ENCODE measurements around the gene CLCN5.
"Not testable (repeated sequence)": the region's sequence is repeated elsewhere in the genome, so short reads cannot be mapped to it uniquely, and the experiment has no call there.

The CLCN5 gene

DNA sequence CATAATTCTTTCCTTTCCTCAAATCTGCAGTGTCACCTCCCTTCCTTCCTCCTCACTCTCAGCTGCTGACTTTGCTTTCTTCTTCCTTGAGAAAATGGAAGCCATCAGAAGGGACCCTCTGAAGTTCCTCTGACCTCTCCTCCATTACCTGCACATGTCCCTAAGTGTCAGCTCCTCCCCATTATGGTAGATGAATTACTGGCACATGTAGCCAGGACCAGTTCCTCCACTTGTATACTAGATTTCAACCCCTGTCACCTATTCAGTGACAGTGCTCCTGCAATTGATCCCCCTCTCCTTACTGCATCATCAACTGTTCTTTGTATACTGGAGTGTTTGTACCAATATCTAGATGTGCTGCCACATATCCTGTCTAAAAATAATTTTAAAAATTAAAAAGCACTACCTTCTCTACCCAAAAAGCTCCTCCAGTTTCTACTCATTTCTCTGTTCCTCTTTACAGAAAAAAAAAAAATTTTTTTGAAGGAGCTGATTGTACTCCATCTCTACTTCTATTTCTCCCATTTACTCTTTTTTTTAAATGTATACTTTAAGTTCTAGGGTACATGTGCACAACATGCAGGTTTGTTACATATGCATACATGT lies 78.6 kb downstream of the CLCN5 start:
- Histone ChIP-seq H3K36me3 (ENCODE audit: control insufficient read depth, insufficient read depth, low read length, severe bottlenecking) (no peaks in the 10 kb centered on the region), H3K4me3 (ENCODE audit: low read length) (no peak overlapping the region), H3K27me3 (replicated peaks; ENCODE audit: control insufficient read depth, insufficient read depth, low read length) (peaks cover 8% of the 10 kb centered on the region), H3K9ac (ENCODE audit: low read length) (no peak overlapping the region), H3K4me1 (ENCODE audit: control insufficient read depth, insufficient read depth, low read length) (peaks cover 9% of the 10 kb centered on the region), H3K9me3 (ENCODE audit: control insufficient read depth, low read length) (no peaks in the 10 kb centered on the region)
- no peak for DNase-seq (ENCODE audit: low read depth)

DNA sequence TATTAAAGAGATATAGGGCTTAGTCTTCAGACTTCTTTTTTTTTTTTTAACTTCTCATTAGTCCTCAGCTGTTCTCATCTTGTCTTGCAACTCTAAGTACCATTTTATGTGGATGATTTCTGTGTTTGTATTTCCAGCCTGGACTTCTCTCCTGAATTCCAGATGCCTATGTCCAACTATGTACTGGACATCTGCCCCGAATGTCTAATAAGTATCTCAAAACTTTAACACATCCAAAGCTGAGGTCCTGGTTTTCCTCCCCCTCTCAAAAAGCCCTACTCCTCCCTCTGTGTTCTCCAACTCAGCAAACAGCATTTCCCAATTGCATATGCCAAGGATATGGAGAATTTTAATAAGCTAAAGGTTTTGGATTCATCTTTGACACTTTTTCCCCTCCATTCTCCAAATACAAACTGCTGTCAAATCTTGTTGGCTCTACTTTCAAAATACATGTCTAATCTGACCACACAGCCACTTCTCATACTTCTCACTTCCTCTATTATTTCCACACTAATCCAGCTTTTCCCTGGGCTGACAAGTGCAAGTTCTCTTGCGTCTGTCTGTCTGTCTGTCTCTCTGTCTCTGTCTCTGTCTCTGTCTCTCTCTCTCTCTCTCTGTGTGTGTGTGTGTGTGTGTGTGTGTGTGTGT lies 79.8 kb downstream of the CLCN5 start:
- peaks cover 4% of the 10 kb centered on the region for H3K4me1 ChIP-seq (ENCODE audit: control insufficient read depth, insufficient read depth, low read length)
- H3K36me3 ChIP-seq (ENCODE audit: control insufficient read depth, insufficient read depth, low read length, severe bottlenecking): no peaks in the 10 kb centered on the region
- peaks cover 8% of the 10 kb centered on the region for H3K27me3 ChIP-seq (replicated peaks; ENCODE audit: control insufficient read depth, insufficient read depth, low read length)
- no peaks in the 10 kb centered on the region for H3K9me3 ChIP-seq (ENCODE audit: control insufficient read depth, low read length)
- H3K9ac ChIP-seq (ENCODE audit: low read length): no peak overlapping the region
- DNase-seq (ENCODE audit: low read depth): no peak
- H3K4me3 ChIP-seq (ENCODE audit: low read length): no peak overlapping the region

DNA sequence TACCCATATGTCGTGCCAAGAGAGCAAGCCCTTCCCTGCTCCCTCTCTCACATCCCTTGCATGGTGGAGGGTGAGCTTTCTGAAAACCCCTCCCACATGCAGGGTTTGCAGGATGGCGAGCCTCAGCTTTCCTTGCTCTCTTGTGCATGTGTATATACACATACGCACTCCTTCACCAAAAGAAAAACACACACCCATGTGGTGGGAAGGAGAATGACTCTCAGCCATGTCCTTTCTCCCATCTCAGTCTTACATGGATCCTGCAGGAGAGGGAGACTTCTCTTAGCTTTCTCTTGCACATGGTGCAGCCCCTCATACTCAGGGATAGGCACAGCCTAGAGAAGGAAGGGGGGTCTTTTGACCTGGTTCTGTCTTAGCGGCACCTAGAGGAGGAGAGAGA lies 81.1 kb downstream of the CLCN5 start:
- Histone ChIP-seq H3K4me3 (ENCODE audit: low read length) (no peak overlapping the region), H3K9ac (ENCODE audit: low read length) (no peak overlapping the region), H3K4me1 (ENCODE audit: control insufficient read depth, insufficient read depth, low read length) (peaks cover 4% of the 10 kb centered on the region), H3K36me3 (ENCODE audit: control insufficient read depth, insufficient read depth, low read length, severe bottlenecking) (no peaks in the 10 kb centered on the region), H3K9me3 (ENCODE audit: control insufficient read depth, low read length) (no peaks in the 10 kb centered on the region), H3K27me3 (replicated peaks; ENCODE audit: control insufficient read depth, insufficient read depth, low read length) (peaks cover 4% of the 10 kb centered on the region)
- DNase-seq (ENCODE audit: low read depth): no peak

DNA sequence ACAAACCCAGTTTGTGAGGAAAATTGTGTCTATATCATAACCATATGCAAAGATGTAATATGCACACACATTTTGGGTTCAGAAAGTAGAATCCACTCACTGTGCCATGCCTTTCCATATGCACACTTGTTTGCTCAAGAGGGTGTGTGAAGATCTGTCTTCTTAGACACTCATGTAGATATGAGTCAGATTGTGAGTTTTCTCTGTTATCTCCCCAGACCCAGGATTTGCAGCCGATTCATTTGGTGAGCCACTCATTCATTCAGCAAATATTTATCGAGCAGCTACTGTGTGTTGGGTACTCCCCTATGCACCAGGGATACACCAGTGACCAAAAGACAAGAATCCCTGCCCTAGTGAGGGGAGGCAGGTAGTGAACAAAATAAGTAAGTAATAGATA lies 81.5 kb downstream of the CLCN5 start:
- no peak overlapping the region for H3K9ac ChIP-seq (ENCODE audit: low read length)
- H3K27me3 ChIP-seq (replicated peaks; ENCODE audit: control insufficient read depth, insufficient read depth, low read length): peaks cover 4% of the 10 kb centered on the region
- no peak for DNase-seq (ENCODE audit: low read depth)
- no peaks in the 10 kb centered on the region for H3K36me3 ChIP-seq (ENCODE audit: control insufficient read depth, insufficient read depth, low read length, severe bottlenecking)
- H3K4me1 ChIP-seq (ENCODE audit: control insufficient read depth, insufficient read depth, low read length): peaks cover 4% of the 10 kb centered on the region
- no peaks in the 10 kb centered on the region for H3K9me3 ChIP-seq (ENCODE audit: control insufficient read depth, low read length)
- H3K4me3 ChIP-seq (ENCODE audit: low read length): no peak overlapping the region

DNA sequence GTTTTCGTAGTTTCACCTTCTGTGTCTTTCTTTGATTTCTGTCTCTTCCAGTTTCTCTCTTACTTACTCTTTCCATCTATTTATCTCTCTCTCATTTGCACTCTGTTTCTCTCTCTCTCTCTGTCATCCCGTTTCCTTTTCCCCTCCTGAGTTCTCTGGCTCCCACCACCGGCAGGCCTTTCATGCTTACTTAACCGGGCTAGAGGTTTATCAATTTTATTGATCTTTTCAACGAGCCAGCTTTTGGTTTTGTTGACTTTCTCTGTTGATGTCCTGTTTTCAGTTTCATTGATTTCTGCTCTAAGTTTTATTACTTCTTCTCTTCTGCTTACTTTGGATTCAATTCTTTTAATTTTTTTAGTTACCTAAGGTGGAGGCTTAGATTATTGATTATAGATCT lies 103.2 kb downstream of the CLCN5 start:
- H3K4me3 ChIP-seq (ENCODE audit: low read length); H3K27me3 ChIP-seq (replicated peaks; ENCODE audit: control insufficient read depth, insufficient read depth, low read length); DNase-seq (ENCODE audit: low read depth); H3K36me3 ChIP-seq (ENCODE audit: control insufficient read depth, insufficient read depth, low read length, severe bottlenecking); H3K9ac ChIP-seq (ENCODE audit: low read length); H3K9me3 ChIP-seq (ENCODE audit: control insufficient read depth, low read length); H3K4me1 ChIP-seq (ENCODE audit: control insufficient read depth, insufficient read depth, low read length): not testable (repeated sequence)

DNA sequence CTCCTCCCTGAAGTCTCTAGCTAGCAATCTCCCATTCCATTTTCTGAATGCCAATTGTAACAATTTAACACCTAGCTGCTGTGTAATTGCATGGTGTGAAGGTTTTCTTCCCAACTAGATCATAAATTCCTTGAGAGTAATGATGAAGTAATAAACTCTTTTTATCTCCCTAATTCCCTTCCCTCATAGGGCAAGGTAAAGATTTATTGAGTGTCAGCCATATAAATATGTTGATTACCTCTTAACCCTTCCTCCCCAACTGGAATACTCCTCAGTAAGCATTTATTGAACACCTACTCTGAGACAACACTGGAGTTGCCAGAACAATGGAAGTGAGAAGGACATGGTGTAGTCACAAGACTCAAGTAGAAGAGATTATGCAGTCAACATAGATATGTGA lies 112.7 kb downstream of the CLCN5 start:
- Histone ChIP-seq H3K9ac (ENCODE audit: low read length) (no peak overlapping the region), H3K27me3 (replicated peaks; ENCODE audit: control insufficient read depth, insufficient read depth, low read length) (no peaks in the 10 kb centered on the region), H3K4me1 (ENCODE audit: control insufficient read depth, insufficient read depth, low read length) (peaks cover 2% of the 10 kb centered on the region), H3K36me3 (ENCODE audit: control insufficient read depth, insufficient read depth, low read length, severe bottlenecking) (no peaks in the 10 kb centered on the region), H3K4me3 (ENCODE audit: low read length) (no peak overlapping the region), H3K9me3 (ENCODE audit: control insufficient read depth, low read length) (no peaks in the 10 kb centered on the region)
- DNase-seq (ENCODE audit: low read depth): no peak

DNA sequence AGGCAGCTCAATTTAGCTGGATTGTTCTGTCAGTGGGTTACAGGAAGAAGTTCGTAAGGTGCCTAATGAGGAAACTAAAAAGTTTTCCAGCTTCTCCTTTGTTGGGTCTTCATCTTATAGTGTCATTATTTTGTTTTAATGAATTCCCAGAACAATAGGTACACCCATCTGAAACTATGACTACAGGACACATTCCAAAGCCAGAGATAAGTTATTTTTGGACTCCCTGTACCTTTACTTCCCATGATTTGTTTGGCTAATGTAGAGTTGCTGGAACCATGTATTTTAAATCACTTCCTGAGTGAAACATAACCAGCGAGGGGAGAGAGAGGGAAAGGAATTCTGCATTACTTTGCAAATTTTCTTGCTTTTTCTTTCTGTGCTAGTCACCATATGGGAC lies 114.0 kb downstream of the CLCN5 start:
- DNase-seq (ENCODE audit: low read depth): peak; percentile 15
- H3K9me3 ChIP-seq (ENCODE audit: control insufficient read depth, low read length): no peaks in the 10 kb centered on the region

DNA sequence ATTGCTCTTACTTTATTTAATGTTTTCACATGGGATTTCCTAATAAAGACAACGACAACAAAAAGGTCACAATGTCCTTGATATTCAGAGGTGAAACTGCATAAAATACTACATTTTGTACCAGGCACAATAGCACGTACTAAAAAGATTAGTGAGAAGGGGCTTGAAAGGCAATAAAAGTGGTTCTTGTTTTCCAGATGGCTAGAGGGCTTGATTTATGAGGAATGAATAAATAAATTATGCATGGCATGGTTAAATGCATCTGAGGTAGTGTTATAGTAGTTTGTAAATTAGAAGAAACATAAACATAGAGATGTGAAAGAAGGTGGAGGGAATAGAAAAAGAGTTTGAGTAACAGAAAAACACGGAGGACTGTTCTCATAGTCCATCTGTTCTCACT lies 123.4 kb downstream of the CLCN5 start:
- no peak for DNase-seq (ENCODE audit: low read depth)
- peaks cover 3% of the 10 kb centered on the region for H3K27me3 ChIP-seq (replicated peaks; ENCODE audit: control insufficient read depth, insufficient read depth, low read length)
- H3K9me3 ChIP-seq (ENCODE audit: control insufficient read depth, low read length): no peaks in the 10 kb centered on the region
- no peaks in the 10 kb centered on the region for H3K36me3 ChIP-seq (ENCODE audit: control insufficient read depth, insufficient read depth, low read length, severe bottlenecking)
- peaks cover 8% of the 10 kb centered on the region for H3K4me1 ChIP-seq (ENCODE audit: control insufficient read depth, insufficient read depth, low read length)
- H3K4me3 ChIP-seq (ENCODE audit: low read length): no peak overlapping the region
- H3K9ac ChIP-seq (ENCODE audit: low read length): no peak overlapping the region

More for the DNA sequence above, 114.0 kb downstream of the CLCN5 start:
- no peaks in the 10 kb centered on the region for H3K27me3 ChIP-seq (replicated peaks; ENCODE audit: control insufficient read depth, insufficient read depth, low read length)
- no peaks in the 10 kb centered on the region for H3K36me3 ChIP-seq (ENCODE audit: control insufficient read depth, insufficient read depth, low read length, severe bottlenecking)
- peak overlapping the region; percentile 42 for H3K4me3 ChIP-seq (ENCODE audit: low read length)
- no peak overlapping the region for H3K9ac ChIP-seq (ENCODE audit: low read length)
- peaks cover 2% of the 10 kb centered on the region for H3K4me1 ChIP-seq (ENCODE audit: control insufficient read depth, insufficient read depth, low read length)

DNA sequence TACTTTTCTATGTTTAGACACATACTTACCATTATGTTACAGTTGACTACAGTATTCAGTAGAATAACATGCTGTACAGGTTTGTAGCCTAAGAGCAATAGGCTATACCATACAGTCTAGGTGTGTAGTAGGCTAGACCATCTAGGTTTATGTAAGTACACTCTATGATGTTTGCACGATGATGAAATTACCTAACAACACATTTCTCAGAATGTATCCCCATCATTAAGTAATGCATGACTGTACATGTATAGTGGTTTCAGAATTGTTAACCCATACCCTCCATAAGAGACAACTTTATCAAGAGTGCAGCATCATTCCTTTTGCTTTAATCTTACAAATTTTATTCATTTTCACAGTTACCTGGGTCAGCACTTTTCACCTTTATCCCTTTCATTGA lies 126.8 kb downstream of the CLCN5 start:
- no peaks in the 10 kb centered on the region for H3K9me3 ChIP-seq (ENCODE audit: control insufficient read depth, low read length)
- DNase-seq (ENCODE audit: low read depth): no peak
- H3K4me1 ChIP-seq (ENCODE audit: control insufficient read depth, insufficient read depth, low read length): peaks cover 8% of the 10 kb centered on the region
- no peaks in the 10 kb centered on the region for H3K36me3 ChIP-seq (ENCODE audit: control insufficient read depth, insufficient read depth, low read length, severe bottlenecking)
- H3K27me3 ChIP-seq (replicated peaks; ENCODE audit: control insufficient read depth, insufficient read depth, low read length): peaks cover 3% of the 10 kb centered on the region
- no peak overlapping the region for H3K4me3 ChIP-seq (ENCODE audit: low read length)
- H3K9ac ChIP-seq (ENCODE audit: low read length): no peak overlapping the region

DNA sequence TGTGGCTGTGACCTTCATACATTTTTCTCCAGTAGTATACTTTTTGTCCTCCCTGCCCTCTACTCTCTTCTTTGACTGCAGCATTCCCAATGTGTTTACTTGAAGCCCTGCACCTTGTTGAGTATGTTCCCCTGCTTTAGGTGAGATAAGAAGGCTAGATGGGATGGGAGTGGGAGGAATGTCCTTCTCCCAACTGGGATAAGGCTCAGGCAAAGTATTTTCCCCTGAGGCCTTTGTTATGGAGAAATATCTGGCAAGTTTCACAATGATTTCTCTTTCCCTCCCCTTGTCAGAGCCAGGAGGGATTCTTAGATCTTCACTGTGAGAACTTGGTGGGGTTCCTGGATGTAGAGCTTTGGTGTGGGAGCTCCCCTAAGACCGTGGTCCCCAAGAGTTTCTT lies 131.8 kb downstream of the CLCN5 start:
- no peak for DNase-seq (ENCODE audit: low read depth)

DNA sequence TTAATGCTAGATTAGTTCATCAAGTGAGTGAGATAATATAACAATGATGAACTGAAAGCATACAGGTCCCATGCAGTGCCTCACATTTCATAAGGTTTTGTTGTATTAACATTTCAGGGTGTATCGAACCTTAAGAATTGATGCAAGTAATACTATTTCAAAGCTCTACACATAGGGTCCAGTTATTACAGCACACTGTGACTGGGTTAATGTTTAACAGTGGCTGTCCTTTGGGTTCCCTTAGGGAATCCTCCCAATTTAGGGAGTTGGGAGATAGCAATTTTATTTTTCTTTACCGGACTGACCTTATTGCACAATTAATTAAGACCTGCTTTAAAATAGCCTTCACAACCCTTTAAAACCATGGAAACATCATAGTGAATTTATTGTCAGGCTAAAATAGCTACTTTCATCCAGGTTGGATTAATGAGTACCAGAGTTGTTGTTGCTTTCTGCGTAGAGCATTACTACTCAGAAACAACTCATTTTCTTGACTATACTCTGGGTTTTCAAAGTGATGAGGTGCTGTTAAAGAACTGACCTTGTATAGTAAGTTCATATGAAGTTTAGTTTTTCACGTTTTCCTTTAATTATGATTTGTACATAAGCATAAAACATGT lies 144.0 kb downstream of the CLCN5 start:
- peaks cover 3% of the 10 kb centered on the region for H3K27me3 ChIP-seq (replicated peaks; ENCODE audit: control insufficient read depth, insufficient read depth, low read length)
- DNase-seq (ENCODE audit: low read depth): no peak
- H3K9ac ChIP-seq (ENCODE audit: low read length): no peak overlapping the region
- no peaks in the 10 kb centered on the region for H3K36me3 ChIP-seq (ENCODE audit: control insufficient read depth, insufficient read depth, low read length, severe bottlenecking)
- H3K4me1 ChIP-seq (ENCODE audit: control insufficient read depth, insufficient read depth, low read length): no peaks in the 10 kb centered on the region
- peaks cover 9% of the 10 kb centered on the region for H3K9me3 ChIP-seq (ENCODE audit: control insufficient read depth, low read length)
- no peak overlapping the region for H3K4me3 ChIP-seq (ENCODE audit: low read length)

More for the DNA sequence above, 131.8 kb downstream of the CLCN5 start:
- peaks cover 13% of the 10 kb centered on the region for H3K27me3 ChIP-seq (replicated peaks; ENCODE audit: control insufficient read depth, insufficient read depth, low read length)
- H3K9ac ChIP-seq (ENCODE audit: low read length): no peak overlapping the region
- H3K4me3 ChIP-seq (ENCODE audit: low read length): no peak overlapping the region
- no peaks in the 10 kb centered on the region for H3K9me3 ChIP-seq (ENCODE audit: control insufficient read depth, low read length)
- H3K36me3 ChIP-seq (ENCODE audit: control insufficient read depth, insufficient read depth, low read length, severe bottlenecking): no peaks in the 10 kb centered on the region
- no peaks in the 10 kb centered on the region for H3K4me1 ChIP-seq (ENCODE audit: control insufficient read depth, insufficient read depth, low read length)

All from adipocyte (in vitro differentiated cells).